GM23338 (cell line): ENCODE data around the gene DSC2. TPM values are rescaled to one million over a fixed set of nuclear protein-coding genes. Genes with fewer than 3 reads are reported as not detected.

Experiments used
- ATAC-seq: fragments of 200-7000 bp; cut with Tn5 transposase; 3 replicates; pipeline ENCODE4 v1.9.1; 2020
- DNase-seq: peaks from one replicate; pipeline ENCODE4 v3.0.0-alpha.2; 2015; ENCODE audit warnings: low spot score
- H2AFZ ChIP-seq: fragments of 200-600 bp; sonication (generic); 2 replicates; pipeline ENCODE4 v1.8.0; 2016; ENCODE audit warnings: antibody characterized with exemption, mild to moderate bottlenecking, moderate library complexity
- H3F3A ChIP-seq: fragments of 200-600 bp; sonication (generic); replicated peaks from 2 replicates; pipeline ENCODE4 v1.8.0; 2017; ENCODE audit warnings: antibody characterized with exemption, mixed run types, low read depth
- H3K27ac ChIP-seq: fragments of 200-600 bp; sonication (generic); 2 replicates; pipeline ENCODE4 v1.6.1; 2016; ENCODE audit warnings: low read depth
- H3K27me3 ChIP-seq: fragments of 200-600 bp; sonication (generic); 2 replicates; pipeline ENCODE4 v1.8.0; 2016; ENCODE audit warnings: mild to moderate bottlenecking, mixed run types, moderate library complexity; ENCODE audit not compliant: insufficient read depth
- H3K36me3 ChIP-seq: fragments of 200-600 bp; sonication (generic); 2 replicates; pipeline ENCODE4 v1.8.0; 2016; ENCODE audit warnings: mild to moderate bottlenecking; ENCODE audit not compliant: insufficient read depth
- H3K4me1 ChIP-seq: fragments of 200-600 bp; sonication (generic); 2 replicates; pipeline ENCODE4 v1.8.0; 2016; ENCODE audit warnings: mild to moderate bottlenecking, moderate library complexity; ENCODE audit not compliant: insufficient read depth
- H3K4me2 ChIP-seq: fragments of 200-600 bp; sonication (generic); 2 replicates; pipeline ENCODE4 v1.7.1; 2017; ENCODE audit warnings: mixed run types
- H3K4me3 ChIP-seq: fragments of 200-600 bp; sonication (generic); 2 replicates; pipeline ENCODE4 v1.6.1; 2016; ENCODE audit warnings: mixed run types
- H3K79me2 ChIP-seq: fragments of 200-600 bp; sonication (generic); replicated peaks from 2 replicates; pipeline ENCODE4 v1.8.0; 2017; ENCODE audit warnings: mild to moderate bottlenecking; ENCODE audit not compliant: insufficient read depth
- H3K9me2 ChIP-seq: fragments of 200-600 bp; sonication (generic); 2 replicates; pipeline ENCODE4 v1.8.0; 2017; ENCODE audit not compliant: insufficient read depth
- H4K20me1 ChIP-seq: fragments of 200-600 bp; sonication (generic); replicated peaks from 2 replicates; pipeline ENCODE4 v1.8.0; 2017; ENCODE audit warnings: mild to moderate bottlenecking; ENCODE audit not compliant: insufficient read depth
- H3K27ac Mint-ChIP-seq: 2 replicates; pipeline ENCODE4 v1.8.0; 2020; ENCODE audit warnings: inconsistent platforms, mild to moderate bottlenecking, moderate library complexity, mixed read lengths
- H3K27me3 Mint-ChIP-seq: 3 replicates; pipeline ENCODE4 v1.8.0; 2022; ENCODE audit warnings: low read depth, mild to moderate bottlenecking, moderate library complexity, mixed read lengths, inconsistent platforms; ENCODE audit not compliant: insufficient read depth, poor library complexity
- H3K36me3 Mint-ChIP-seq: 3 replicates; pipeline ENCODE4 v1.8.0; 2021; ENCODE audit warnings: low read depth, mild to moderate bottlenecking, inconsistent platforms, moderate library complexity, mixed read lengths
- H3K4me1 Mint-ChIP-seq: 3 replicates; pipeline ENCODE4 v1.8.0; 2020; ENCODE audit warnings: mild to moderate bottlenecking, inconsistent platforms, mixed read lengths
- H3K4me3 Mint-ChIP-seq: 3 replicates; pipeline ENCODE4 v1.8.0; 2021; ENCODE audit warnings: moderate library complexity, mild to moderate bottlenecking, inconsistent platforms, mixed read lengths
- H3K9me3 Mint-ChIP-seq: 3 replicates; pipeline ENCODE4 v1.8.0; 2020; ENCODE audit warnings: moderate library complexity, mild to moderate bottlenecking, inconsistent platforms, mixed read lengths
- EZH2phosphoT487 ChIP-seq: fragments of 200-600 bp; sonication (generic); IDR thresholded peaks from one replicate; pipeline ENCODE4 v1.8.1; 2018; ENCODE audit warnings: antibody characterized with exemption; ENCODE audit not compliant: unreplicated experiment
- NANOG ChIP-seq: IDR thresholded peaks from 2 replicates; pipeline ENCODE4 v1.6.1; 2016; ENCODE audit warnings: antibody characterized with exemption, borderline replicate concordance
- REST ChIP-seq: IDR thresholded peaks from one replicate; pipeline ENCODE4 v1.6.1; 2018; ENCODE audit warnings: antibody characterized with exemption; ENCODE audit not compliant: unreplicated experiment
- ZNF462 ChIP-seq: fragments of 250-450 bp; sonication (Bioruptor Pico); IDR thresholded peaks from 2 replicates; pipeline ENCODE4 v1.5.0; 2020; ENCODE audit warnings: mild to moderate bottlenecking, moderate library complexity
- polyA plus RNA-seq: library from polyadenylated mRNA; unstranded; fragments of >200 nt; fragmentation: Nextera tagmentation; extraction: Ambion mirVana; gene quantifications from 2 replicates; pipeline ENCODE4 v1.2.1, GENCODE V29; 2016
- total RNA-seq: library from RNA; depleted of rRNA; stranded (reverse); fragments of >200 nt; shearing (Covaris generic); gene quantifications from 2 replicates; pipeline ENCODE4 v1.2.3, GENCODE V29; 2014

Gene DSC2
- total and polyA plus RNA-seq, 2 experiments from 2014 or later, result 10.5 to 20.4 TPM

GRCh38 chr18:31134988-31135529 is 32.8 kb upstream of the DSC2 start (continued):
- no peak for TF ChIP-seq ZNF462 (CRISPR knock-in tag)
- TF ChIP-seq REST, result no peak

- Mint-ChIP-seq H3K4me1 (no peaks in the 10 kb centered on the region; the same call in 2 of the 3 replicates), H3K9me3 (no peaks in the 10 kb centered on the region), H3K36me3 (no peaks in the 10 kb centered on the region), H3K27ac (no peak overlapping the region; the same call in 1 of the 2 replicates), H3K27me3 (no peaks in the 10 kb centered on the region), H3K4me3 (no peak overlapping the region)
- ATAC-seq, result no peak
- Histone ChIP-seq H3K9me2 (no peaks in the 10 kb centered on the region), H3K27ac (no peak overlapping the region), H3K4me3 (no peak overlapping the region), H4K20me1 (no peaks in the 10 kb centered on the region), H3F3A (no peaks in the 10 kb centered on the region), H3K4me2 (no peak overlapping the region), H3K4me1 (no peaks in the 10 kb centered on the region), H3K27me3 (no peaks in the 10 kb centered on the region), H3K79me2 (no peaks in the 10 kb centered on the region), H3K36me3 (no peaks in the 10 kb centered on the region), H2AFZ (no peak overlapping the region)
- DNase-seq, result no peak
- TF ChIP-seq EZH2phosphoT487, result no peak
- TF ChIP-seq NANOG, result no peak
Observed at GRCh38 chr18:31129398-31130115, 27.3 kb upstream of the DSC2 start.
